Uterus (tissue), 4 donors: Measurements from ENCODE around the gene SEPTIN14. TPM values are rescaled to one million over a fixed set of nuclear protein-coding genes. Genes with fewer than 3 reads are reported as not detected.
"Not testable (repeated sequence)": the region's sequence is repeated elsewhere in the genome, so short reads cannot be mapped to it uniquely, and the experiment has no call there.

Experiments used
- DNase-seq, 2 donors: peaks; one replicate each; pipeline ENCODE4 v3.0.0-alpha.2; 2019 to 2020
- H3K27ac ChIP-seq, 2 donors: fragments of 200-600 bp; sonication (generic); 1 replicate in 1 of 2; 2 replicates in 1 of 2; pipeline ENCODE4 v1.5.1; 2016 to 2018
- H3K27me3 ChIP-seq, 2 donors: fragments of 200-600 bp; sonication (generic); one replicate each; pipeline ENCODE4 v1.5.1; 2018 to 2019; ENCODE audit warnings: control low read depth in 1 of 2
- H3K36me3 ChIP-seq, 2 donors: fragments of 200-600 bp; sonication (generic); one replicate each; pipeline ENCODE4 v1.5.1; 2019; ENCODE audit warnings: control low read depth in 1 of 2
- H3K4me1 ChIP-seq, 2 donors: fragments of 200-600 bp; sonication (generic); one replicate each; pipeline ENCODE4 v1.5.1; 2018 to 2019; ENCODE audit warnings: control low read depth in 1 of 2
- H3K4me3 ChIP-seq, 2 donors: fragments of 200-600 bp; sonication (generic); 1 replicate in 1 of 2; 2 replicates in 1 of 2; pipeline ENCODE4 v1.5.1; 2018 to 2019; ENCODE audit warnings: mild to moderate bottlenecking in 1 of 2
- H3K9me3 ChIP-seq, 2 donors: fragments of 200-600 bp; sonication (generic); one replicate each; pipeline ENCODE4 v1.5.1; 2019; ENCODE audit warnings: control low read depth in 1 of 2
- CTCF ChIP-seq, 4 experiments: fragments of 200-600 bp in 2 of 4; fragments of 450-650 bp in 2 of 4; sonication (generic) in 2 of 4; IDR thresholded peaks; one replicate each; pipeline ENCODE4 v1.5.1; 2016 to 2019; ENCODE audit warnings: antibody characterized with exemption in 4 of 4, mild to moderate bottlenecking in 2 of 4, moderate library complexity in 1 of 4
- POLR2A ChIP-seq, 2 donors: fragments of 450-650 bp; IDR thresholded peaks; one replicate each; pipeline ENCODE4 v1.6.1; 2016; ENCODE audit warnings: antibody characterized with exemption in 2 of 2, mild to moderate bottlenecking in 1 of 2, moderate library complexity in 1 of 2
- intact Hi-C: fragments of 100-400 bp; cut with DNase I; formaldehyde crosslinking; loops from one replicate; pipeline ENCODE4 v1.15.1; 2023; ENCODE audit warnings: low total_unique reads
- total RNA-seq, 4 donors: library from RNA; depleted of rRNA in 3 of 4; stranded (reverse); fragments of >200 nt in 3 of 4; gene quantifications; one replicate each; pipeline versions ENCODE4 v1.1.0 to v1.2.4, GENCODE V29; 2014 to 2023
- donor health status: DM: yes; HTN: yes; CAD: no.

The SEPTIN14 gene
- total RNA-seq, 4 donors from 2014 or later, result not detected

- Histone ChIP-seq H3K36me3 (no peaks in the 10 kb centered on the region), H3K27me3 (no peaks in the 10 kb centered on the region), H3K27ac (no peak overlapping the region), H3K4me3 (no peak overlapping the region), H3K4me1 (no peaks in the 10 kb centered on the region), H3K9me3 (no peaks in the 10 kb centered on the region)
- TF ChIP-seq POLR2A (IDR thresholded peaks at IDR 0.05) (no peak), CTCF (IDR thresholded peaks at IDR 0.05) (no peak)
- intact Hi-C loops, result no loop called here
- no peak for DNase-seq
Measured at GRCh38 chr7:55838595-55838994, 24.0 kb downstream of the SEPTIN14 start.

DNA sequence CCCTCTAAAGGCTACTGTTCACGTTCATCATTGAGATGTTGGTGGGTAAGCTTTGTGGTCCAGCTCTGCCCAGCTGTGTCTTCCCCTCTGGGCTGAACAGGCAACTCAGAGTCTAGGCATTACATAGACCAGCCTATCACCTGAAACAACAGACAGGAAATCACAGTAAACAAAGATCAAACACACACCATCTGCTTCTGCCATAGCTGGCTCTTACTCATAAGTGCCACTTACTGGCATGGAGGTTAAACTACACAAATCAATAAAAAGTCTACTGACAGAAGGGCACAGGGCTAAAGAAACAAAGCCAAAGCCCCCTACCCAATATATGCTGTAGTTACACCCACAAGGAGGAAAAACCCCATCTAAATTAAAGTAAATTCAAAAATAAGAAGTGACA lies 35.0 kb downstream of the SEPTIN14 start:
- Histone ChIP-seq H3K36me3 (no peaks in the 10 kb centered on the region), H3K9me3 (peaks cover 0 to 3% of the 10 kb centered on the region in 2 donors), H3K27me3 (no peaks in the 10 kb centered on the region), H3K4me3 (no peak overlapping the region), H3K27ac (no peak overlapping the region), H3K4me1 (no peaks in the 10 kb centered on the region)
- intact Hi-C loops, result no loop called here
- no peak for DNase-seq
- TF ChIP-seq POLR2A (IDR thresholded peaks at IDR 0.05) (no peak), CTCF (IDR thresholded peaks at IDR 0.05) (no peak)

GRCh38 chr7:55818686-55819085 lies 43.9 kb downstream of the SEPTIN14 start:
- no peak overlapping the region for H3K27ac ChIP-seq
- no peaks in the 10 kb centered on the region for H3K27me3 ChIP-seq
- no peaks in the 10 kb centered on the region for H3K36me3 ChIP-seq
- TF ChIP-seq CTCF (IDR thresholded peaks at IDR 0.05) (no peak), POLR2A (IDR thresholded peaks at IDR 0.05) (no peak)
- no peaks in the 10 kb centered on the region for H3K4me1 ChIP-seq
- no peak for DNase-seq
- intact Hi-C loops, result no loop called here
- H3K9me3 ChIP-seq, result no peaks in the 10 kb centered on the region
- H3K4me3 ChIP-seq, result no peak overlapping the region

GRCh38 chr7:55797260-55797659 lies 65.3 kb downstream of the SEPTIN14 start:
- H3K9me3 ChIP-seq, H3K4me1 ChIP-seq, H3K4me3 ChIP-seq, H3K27ac ChIP-seq, intact Hi-C loops, DNase-seq, H3K27me3 ChIP-seq, H3K36me3 ChIP-seq: not testable (repeated sequence)

DNA sequence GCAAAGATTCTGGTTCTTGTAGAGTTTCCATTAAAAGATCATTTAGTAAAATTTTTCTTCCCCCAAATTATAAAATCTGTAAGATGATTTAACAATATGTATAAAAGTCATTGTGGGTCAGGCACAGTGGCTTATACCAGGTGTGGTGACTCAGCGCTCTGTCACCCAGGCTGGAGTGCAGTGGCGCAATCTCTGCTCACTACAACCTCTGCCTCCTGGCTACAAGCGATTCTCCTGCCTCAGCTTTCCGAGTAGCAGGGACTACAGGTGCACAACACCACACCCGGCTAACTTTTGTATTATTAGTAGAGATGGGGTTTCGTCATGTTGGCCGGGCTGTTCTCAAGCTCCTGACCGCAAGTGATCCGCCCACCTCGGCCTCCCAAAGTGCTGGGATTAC lies 68.0 kb downstream of the SEPTIN14 start:
- Histone ChIP-seq H3K27ac (no peak overlapping the region), H3K9me3 (peaks cover 0 to 7% of the 10 kb centered on the region in 2 donors), H3K36me3 (no peaks in the 10 kb centered on the region), H3K27me3 (no peaks in the 10 kb centered on the region), H3K4me3 (no peak overlapping the region), H3K4me1 (no peaks in the 10 kb centered on the region)
- intact Hi-C loops, result no loop called here
- TF ChIP-seq POLR2A (IDR thresholded peaks at IDR 0.05) (no peak), CTCF (IDR thresholded peaks at IDR 0.05) (no peak)
- DNase-seq, result no peak

DNA sequence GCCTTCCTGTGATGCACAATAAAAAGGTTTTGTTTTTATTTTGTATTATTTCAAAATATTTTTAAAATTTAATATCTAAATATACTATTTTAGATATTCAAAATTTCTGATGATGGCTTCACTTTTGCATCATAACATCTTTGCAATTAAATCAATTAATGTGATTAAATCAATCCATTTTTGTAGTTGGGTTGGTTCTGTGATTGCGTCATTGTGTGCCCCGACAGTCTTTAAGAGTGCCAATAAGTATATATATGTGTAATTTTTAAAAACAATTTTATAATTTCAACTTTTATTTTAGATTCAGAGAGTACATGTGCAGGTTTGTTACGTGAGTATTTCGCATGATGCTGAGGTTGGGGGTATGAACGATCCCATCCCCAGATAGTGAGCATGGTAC lies 70.5 kb downstream of the SEPTIN14 start:
- TF ChIP-seq POLR2A (IDR thresholded peaks at IDR 0.05) (no peak), CTCF (IDR thresholded peaks at IDR 0.05) (no peak)
- DNase-seq, result no peak
- Histone ChIP-seq H3K27ac (no peak overlapping the region), H3K9me3 (no peaks in the 10 kb centered on the region), H3K4me3 (no peak overlapping the region), H3K36me3 (no peaks in the 10 kb centered on the region), H3K27me3 (no peaks in the 10 kb centered on the region), H3K4me1 (no peaks in the 10 kb centered on the region)
- intact Hi-C loops, result no loop called here
